OCI-M2 (cell line): Measurements from ENCODE around the gene NFIB.

Source experiments
- DNase-seq: peaks from one replicate; lab custom pipeline; 2025; ENCODE audit not compliant: unreplicated experiment; lab: John Stamatoyannopoulos, UW

The NFIB gene

GRCh38 chr9:14307989-14308852 is 5.7 kb downstream of the NFIB start:
- DNase-seq, result no peak

GRCh38 chr9:14306672-14307660 is 7.0 kb downstream of the NFIB start:
- no peak for DNase-seq

GRCh38 chr9:14306188-14306587 is 7.8 kb downstream of the NFIB start:
- no peak for DNase-seq

GRCh38 chr9:14304259-14304658 is 9.7 kb downstream of the NFIB start:
- DNase-seq, result no peak

- no peak for DNase-seq
Measured at GRCh38 chr9:14303521-14303920, 10.4 kb downstream of the NFIB start.

GRCh38 chr9:14303100-14303499 is 10.8 kb downstream of the NFIB start:
- DNase-seq, result no peak

GRCh38 chr9:14302405-14302804 is 11.5 kb downstream of the NFIB start:
- DNase-seq, result no peak

GRCh38 chr9:14301583-14302021 is 12.3 kb downstream of the NFIB start:
- DNase-seq, result no peak

- DNase-seq, result no peak
Measured at GRCh38 chr9:14301006-14301405, 12.9 kb downstream of the NFIB start.

- DNase-seq, result no peak
Measured at GRCh38 chr9:14300588-14300987, 13.4 kb downstream of the NFIB start.

GRCh38 chr9:14300040-14300439 is 13.9 kb downstream of the NFIB start:
- DNase-seq, result no peak

GRCh38 chr9:14298601-14299022 is 15.3 kb downstream of the NFIB start:
- DNase-seq, result no peak

- DNase-seq, result no peak
Measured at GRCh38 chr9:14296495-14297113, 17.3 kb downstream of the NFIB start.

- DNase-seq, result no peak
Measured at GRCh38 chr9:14294659-14295058, 19.3 kb downstream of the NFIB start.

GRCh38 chr9:14293801-14294200 is 20.1 kb downstream of the NFIB start:
- DNase-seq, result no peak

- DNase-seq, result no peak
Measured at GRCh38 chr9:14292181-14292739, 21.7 kb downstream of the NFIB start.

- no peak for DNase-seq
Measured at GRCh38 chr9:14289916-14290315, 24.0 kb downstream of the NFIB start.

GRCh38 chr9:14288433-14288832 is 25.5 kb downstream of the NFIB start:
- DNase-seq, result no peak

- DNase-seq, result no peak
Measured at GRCh38 chr9:14286121-14286520, 27.8 kb downstream of the NFIB start.

GRCh38 chr9:14283276-14283675 is 30.7 kb downstream of the NFIB start:
- DNase-seq, result no peak

- DNase-seq, result no peak
Measured at GRCh38 chr9:14281876-14282275, 32.1 kb downstream of the NFIB start.
